Loucy (cell line): ENCODE data around the gene CREB3L2.

ENCODE experiments used
- EZH2phosphoT487 ChIP-seq: fragments of 200-600 bp; IDR thresholded peaks from 2 replicates; pipeline ENCODE4 v1.6.1; 2018; ENCODE audit warnings: antibody characterized with exemption, mild to moderate bottlenecking, moderate library complexity, borderline replicate concordance
- TF ChIP-seq, protein P1 (sequence below): fragments of 200-600 bp; sonication (generic); conservative IDR thresholded peaks from 2 replicates; pipeline ENCODE4 v1.5.1; 2014; ENCODE audit warnings: mild to moderate bottlenecking, antibody characterized with exemption, low read length

DNA sequence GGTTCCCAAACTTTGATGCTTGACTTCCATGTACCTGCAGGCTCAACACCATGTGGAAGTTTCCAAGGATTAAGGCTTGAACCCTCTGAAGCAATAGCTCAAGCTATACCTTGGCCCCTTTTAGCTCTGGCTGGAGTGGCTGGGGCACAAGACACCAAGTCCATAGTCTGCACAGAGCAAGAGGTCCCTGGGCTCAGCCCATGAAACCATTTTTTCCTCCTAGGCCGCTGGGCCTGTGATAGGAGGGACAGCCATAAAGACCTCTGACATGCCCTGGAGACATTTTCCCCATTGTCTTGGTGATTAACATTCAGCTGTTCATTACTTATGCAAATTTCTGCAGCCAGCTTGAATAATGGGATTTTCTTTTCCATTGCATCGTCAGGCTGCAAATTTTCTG lies 169.5 kb downstream of the CREB3L2 start:
- TF ChIP-seq, protein P1, sequence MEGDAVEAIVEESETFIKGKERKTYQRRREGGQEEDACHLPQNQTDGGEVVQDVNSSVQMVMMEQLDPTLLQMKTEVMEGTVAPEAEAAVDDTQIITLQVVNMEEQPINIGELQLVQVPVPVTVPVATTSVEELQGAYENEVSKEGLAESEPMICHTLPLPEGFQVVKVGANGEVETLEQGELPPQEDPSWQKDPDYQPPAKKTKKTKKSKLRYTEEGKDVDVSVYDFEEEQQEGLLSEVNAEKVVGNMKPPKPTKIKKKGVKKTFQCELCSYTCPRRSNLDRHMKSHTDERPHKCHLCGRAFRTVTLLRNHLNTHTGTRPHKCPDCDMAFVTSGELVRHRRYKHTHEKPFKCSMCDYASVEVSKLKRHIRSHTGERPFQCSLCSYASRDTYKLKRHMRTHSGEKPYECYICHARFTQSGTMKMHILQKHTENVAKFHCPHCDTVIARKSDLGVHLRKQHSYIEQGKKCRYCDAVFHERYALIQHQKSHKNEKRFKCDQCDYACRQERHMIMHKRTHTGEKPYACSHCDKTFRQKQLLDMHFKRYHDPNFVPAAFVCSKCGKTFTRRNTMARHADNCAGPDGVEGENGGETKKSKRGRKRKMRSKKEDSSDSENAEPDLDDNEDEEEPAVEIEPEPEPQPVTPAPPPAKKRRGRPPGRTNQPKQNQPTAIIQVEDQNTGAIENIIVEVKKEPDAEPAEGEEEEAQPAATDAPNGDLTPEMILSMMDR, result no peak
- TF ChIP-seq EZH2phosphoT487, result no peak
